GM21360 (cell line): ENCODE results near the gene NAA15.
A peak's percentile ranks its signal among the peaks of the same experiment; 100 is the strongest.
"Not testable (repeated sequence)": the region's sequence is repeated elsewhere in the genome, so short reads cannot be mapped to it uniquely, and the experiment has no call there.

Experiments used
- ATAC-seq: cut with Tn5 transposase; IDR thresholded peaks from one replicate; pipeline ENCODE4 v1.9.1; 2021; ENCODE audit warnings: mild to moderate bottlenecking, moderate library complexity; ENCODE audit not compliant: unreplicated experiment

Gene NAA15

DNA sequence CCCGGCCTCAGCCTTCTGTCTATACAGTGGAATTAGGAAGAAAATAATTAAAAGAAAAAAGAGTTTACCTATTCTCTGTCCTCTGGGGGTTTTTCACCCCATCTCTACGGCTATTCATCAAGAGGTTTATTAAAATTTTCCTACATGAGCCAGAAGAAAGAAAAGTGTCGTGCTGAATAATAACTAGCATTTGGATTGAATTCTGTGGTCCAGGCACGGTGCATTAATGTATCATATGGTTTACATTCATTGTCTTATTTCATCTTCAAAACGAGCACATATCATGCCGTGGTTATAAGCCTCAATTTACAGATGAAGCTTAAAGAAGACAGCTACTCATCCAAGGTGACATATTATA lies 5.4 kb upstream of the NAA15 start:
- ATAC-seq, result no peak

DNA sequence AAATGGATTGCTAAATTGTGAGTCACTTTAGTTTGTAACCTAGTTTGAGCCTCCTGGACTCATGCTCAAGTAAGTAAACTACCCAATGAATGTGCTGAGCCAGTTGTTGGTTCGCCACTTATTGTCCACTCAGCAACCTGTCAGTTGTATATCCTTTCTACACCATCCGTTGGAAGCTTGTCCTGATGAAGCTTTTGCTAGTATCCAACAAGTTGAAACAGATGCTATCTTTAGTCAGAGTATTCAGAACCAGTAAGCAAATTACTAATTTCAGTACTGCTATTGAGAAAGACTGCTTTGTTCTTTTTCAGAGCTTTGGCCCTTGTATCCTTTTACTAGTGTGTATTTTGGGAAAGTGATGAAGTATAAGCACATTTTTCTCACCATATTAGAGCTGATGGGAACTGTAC lies 4.3 kb upstream of the NAA15 start:
- no peak for ATAC-seq

DNA sequence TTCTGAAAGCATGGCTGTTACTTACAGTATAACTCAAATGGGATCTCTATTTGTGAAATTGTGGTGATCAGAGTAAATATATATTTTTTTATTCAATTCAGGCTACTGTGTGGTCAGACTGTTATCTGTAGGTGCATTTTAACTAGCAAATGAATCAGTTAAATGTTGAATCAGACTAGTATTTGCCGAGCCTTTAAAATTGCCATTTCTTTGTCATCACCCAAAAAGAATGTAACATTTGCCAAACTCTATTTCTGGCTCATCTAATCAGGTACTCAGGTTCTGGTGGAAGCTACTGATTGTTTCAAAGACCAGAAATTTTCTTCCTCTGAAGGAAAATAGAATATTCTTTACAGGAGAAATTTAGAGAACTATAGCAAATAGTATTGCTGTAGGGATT lies 1.8 kb upstream of the NAA15 start:
- no peak for ATAC-seq

DNA sequence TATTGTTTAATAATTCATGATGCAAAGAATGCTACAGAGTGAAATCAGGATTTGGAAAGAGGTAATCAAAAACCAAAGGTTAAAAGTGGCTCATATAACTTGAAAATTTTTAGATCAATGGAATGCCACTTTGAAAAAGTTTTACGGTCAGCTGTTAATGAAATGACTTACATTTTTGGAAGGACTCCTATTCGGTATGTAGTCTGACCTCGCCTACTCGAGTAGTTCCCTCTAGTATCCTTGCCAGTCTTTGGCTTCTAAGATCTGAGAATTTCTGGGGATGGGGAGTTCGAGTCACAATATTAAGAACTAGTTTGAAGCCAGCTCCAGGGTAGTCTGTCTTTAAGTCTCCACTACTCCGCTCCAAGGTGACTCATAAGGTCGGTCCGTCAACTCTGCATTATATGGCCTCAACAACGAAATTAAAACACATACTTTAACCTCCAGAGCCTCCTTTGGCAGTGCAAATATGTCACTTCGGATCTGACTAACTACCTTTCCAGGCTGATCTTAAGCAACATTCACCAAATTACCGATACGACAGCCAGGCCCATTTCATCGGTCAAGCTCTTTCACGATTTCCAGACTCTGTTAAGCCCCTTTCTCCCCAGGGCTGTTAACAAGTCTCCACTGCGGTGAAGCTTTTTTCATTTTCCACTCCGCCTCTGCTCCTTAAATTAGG lies 733 bp upstream of the NAA15 start:
- ATAC-seq, result peak; percentile 9

DNA sequence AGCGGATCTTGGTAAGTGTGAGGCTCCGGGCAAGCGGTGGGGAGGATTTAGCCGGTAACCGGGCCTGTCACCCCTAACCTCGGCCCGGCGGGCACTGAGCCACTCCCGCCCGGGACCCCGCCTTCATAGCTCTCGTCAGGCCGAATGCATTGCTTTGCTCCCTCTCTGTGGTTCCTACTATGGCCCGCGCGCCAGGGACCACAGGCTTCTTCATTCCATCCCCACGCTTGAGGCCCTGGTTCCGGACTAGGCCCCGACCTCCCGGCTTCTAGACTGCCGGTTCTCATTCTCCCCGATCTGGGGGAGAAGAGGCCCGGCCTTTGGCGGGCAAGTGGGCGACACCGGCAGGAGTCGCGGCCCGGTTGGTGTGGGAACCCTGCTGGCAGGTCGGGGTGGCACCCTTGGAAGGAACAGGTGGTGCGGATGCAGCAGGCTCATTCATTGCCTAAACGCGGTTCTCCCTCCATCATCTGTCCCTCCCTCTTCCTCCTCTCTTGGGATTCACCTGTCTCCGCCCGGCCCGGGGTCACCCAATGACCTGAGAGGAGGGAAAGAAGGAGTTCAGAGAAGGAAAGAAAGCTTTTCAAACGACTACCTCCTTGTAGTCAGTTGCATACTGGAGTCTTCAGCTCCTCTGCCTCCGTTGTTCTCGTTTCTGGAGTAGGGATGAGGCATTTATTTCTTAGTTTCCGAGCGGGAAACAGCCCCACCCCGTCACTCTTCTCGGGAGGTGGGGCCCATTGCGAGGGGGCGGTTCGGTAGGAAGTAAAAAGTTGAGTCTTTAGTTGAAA lies 711 bp downstream of the NAA15 start, which contains the start of gene NDUFC1:
Gene NDUFC1 (minus strand): TSS at position 657 of the 791 bp plus-strand sequence. CDS start 6,679 bp downstream, outside the sequence.
- peak; percentile 31 for ATAC-seq

DNA sequence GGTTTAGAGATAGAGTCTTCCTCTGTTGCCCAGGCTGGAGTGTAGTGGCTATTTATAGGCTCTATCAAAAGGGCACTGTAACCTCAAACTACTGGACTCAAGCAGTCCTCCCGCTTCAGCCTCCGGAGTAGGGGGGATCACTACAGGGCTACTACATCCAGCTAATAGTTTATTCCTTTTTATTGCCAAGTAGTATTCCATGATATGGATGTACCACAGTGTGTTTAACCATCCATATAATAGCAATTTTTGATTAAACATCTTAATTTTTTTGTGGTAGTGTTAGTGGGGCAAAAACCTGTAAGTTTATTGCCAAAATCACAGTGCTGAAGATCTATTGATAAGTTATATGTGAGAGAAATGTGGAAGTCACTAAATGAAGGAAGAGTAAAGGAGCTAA lies 3.6 kb downstream of the NAA15 start:
- no peak for ATAC-seq

DNA sequence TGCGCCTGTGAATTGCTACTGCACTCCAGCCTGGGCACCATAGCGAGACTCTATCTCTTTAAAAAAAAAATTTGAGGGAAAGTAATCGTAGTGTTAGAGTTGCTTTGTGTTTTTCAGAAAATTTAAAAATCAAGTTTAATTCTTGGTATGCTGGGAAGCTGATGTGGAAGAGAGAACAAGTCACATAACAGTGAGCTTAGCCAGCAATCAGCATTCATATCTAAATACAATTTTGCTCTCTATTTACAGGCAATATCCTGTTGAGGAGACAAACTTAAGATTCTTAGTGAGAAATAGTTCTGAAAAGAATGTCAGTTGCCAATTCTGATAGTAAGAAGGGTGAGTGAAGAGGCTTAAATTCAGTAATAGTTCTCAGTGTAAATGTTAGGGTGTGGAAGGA lies 10.6 kb downstream of the NAA15 start:
- no peak for ATAC-seq

DNA sequence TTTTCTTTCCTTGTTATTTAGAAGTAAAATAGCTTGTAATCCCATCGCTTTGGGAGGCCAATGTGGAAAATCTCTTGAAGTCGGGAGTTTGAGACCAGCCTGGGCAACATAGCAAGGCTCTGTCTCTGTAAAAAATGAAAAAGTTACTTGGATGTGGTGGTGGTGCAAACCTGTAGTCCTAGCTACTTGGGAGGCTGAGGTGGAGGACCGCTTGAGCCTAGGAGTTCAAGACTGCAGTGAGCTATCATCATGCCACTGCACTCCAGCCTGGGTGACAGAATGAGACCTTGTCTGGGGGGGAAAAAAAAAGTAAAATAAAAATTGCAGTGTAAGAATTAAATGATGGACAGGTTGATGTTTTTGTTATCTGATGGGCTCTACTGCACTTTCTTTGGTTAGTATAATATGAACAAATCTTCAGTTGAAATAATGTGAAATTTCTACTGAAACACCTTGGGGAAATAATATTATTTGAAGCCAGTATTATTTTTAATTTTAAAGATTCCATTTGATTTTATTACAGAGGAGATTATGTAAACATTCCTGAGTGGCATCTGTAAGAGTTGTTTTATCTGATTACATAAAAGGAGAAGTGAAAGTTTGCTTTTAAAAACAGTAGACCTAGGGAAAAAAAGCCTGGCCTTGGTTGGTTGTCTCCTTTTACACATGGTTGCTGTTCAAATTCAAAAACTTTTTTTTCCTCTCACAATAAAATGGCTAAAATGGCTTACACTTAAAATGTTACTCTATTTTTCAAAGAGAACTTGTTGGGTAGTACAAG lies 11.4 kb downstream of the NAA15 start:
- ATAC-seq, result no peak

DNA sequence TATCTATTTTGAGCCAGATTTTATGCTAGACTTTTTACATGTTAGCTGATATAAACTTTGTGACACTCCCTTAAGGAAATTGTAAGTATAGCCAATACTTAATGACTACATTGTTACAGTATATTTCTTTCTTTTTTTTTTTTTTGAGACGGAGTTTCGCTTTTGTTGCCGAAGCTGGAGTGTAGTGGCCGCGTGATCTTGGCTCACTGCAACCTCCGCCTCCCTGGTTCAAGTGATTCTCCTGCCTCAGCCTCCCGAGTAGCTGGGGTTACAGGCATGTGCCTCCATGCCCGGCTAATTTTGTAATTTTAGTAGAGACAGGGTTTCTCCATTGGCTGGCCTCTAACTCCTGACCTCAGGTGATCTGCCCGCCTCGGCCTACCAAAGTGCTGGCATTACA lies 12.1 kb downstream of the NAA15 start:
- not testable (repeated sequence) for ATAC-seq

DNA sequence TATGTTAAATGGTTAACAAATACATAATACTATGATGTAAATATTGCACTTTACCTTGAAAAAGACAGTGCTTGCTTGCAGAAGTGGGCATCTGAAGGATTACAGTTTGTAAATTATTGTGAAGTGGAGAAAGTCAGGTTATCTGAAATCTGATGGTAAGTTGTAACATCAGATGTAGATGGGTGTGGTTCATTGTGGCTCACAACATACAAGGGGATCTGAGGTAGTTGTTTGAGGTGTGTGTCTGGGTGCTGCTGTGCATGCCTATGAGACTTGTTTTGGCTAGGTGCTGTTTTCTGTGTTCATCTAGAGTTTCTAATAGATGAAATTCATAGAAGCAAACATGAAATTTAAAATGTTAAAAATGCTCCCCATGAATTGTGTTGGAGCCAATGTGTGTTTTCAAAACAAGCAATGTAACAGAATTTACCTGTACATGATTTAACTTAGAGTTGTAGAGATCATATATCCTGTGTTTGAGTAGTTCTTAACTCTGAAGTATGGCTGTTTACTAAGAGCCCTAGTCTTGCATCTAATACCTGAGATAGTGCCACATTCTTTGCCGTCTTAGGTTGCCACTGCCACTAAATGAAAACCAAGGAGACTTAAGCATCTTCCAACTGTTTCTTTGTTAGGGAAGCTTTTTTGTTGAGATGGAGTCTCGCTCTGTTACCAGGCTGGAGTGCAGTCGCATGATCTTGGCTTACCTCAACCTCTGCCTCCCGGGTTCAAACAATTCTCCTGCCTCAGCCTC lies 12.9 kb downstream of the NAA15 start:
- no peak for ATAC-seq

DNA sequence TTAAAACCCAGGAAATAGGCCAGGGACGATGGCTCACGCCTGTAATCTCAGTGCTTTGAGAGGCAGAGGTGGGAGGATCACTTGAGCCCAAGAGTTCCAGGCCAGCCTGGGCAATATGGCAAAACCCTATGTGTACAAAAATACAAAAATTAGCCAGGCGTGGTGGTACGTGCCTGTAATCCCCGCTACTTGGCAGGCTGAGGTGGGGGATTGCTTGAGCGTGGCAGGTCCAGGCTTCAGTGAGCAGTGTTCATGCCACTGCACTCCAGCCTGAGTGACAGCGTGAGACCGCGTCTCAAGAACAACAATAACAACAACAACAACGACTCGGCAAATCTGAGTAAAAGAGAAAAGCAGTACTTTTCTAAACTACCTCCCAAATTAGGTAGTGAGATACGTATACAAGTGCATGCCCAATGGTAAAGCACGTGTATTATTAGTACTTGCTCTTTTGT lies 13.9 kb downstream of the NAA15 start:
- peak; percentile 86 for ATAC-seq

DNA sequence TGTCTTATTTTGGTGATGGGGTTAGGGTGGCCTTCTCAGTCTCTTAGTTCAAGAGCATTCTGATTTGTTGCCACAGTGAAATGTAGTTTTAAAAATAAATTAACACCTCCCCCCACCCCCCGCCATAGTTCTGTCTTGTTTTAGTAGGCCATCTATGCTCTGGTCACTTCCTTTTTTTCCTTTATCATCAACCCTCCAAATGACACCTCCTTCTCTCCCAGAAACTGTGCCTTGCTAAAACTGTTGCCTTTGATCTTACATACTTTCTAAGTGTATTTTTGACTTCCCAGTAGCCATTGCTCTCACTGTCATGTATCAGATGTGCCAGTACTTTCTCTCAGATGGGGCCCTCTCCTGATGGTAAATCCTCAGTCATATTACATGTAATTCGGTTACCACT lies 15.4 kb downstream of the NAA15 start:
- no peak for ATAC-seq

DNA sequence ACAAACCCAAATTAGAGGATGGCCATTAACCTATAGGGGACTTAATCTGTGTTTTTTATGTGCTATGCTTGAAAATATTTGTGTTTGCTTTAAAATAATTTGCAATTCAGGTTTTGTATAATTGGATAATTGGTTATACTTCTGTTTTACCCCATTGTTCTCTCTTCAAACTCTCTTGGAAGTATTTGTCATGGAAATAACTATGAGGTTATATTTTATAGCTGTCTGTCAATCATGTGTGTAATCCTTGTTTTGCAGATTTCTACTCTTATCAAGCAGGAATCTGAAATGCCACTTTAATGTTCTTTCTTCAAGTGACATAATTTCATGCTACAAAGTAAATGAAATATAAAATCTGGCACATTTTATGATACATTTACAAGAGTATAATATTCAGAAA lies 16.3 kb downstream of the NAA15 start:
- ATAC-seq, result no peak

DNA sequence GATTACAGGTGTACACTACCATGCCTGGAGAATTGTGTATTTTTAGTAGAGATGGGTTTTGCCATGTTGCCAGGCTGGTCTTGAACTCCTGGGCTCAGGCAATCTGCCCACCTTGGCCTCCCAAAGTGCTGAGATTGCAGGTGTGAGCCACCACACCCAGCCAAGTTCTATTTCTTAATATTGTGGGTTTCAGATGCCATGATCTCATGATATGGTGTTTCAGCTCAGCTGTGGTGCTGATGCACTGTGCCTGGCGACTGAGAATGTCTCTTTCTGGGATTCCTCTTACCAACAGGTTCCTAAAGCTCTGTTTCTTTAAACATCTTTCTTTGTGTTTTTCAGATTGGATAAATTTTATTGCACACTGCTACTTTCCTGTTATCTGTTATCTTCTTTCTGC lies 18.3 kb downstream of the NAA15 start:
- no peak for ATAC-seq

DNA sequence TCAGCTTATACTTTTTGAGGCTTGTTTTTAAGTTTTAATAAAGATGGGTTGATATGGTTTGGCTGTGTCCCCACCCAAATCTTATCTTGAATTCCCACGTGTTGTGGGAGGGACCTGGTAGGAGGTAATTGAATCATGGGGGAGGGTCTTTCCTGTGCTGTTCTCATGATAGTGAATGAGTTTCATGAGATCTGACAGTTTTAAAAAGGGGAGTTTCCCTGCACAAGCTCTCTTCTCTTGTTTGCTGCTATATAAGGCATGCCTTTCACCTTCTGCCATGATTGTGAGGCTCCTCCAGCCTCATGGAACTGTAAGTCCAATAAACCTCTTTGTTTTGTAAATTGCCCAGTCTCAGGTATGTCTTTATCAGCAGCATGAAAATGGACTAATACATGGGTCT lies 20.8 kb downstream of the NAA15 start:
- ATAC-seq, result not testable (repeated sequence)

DNA sequence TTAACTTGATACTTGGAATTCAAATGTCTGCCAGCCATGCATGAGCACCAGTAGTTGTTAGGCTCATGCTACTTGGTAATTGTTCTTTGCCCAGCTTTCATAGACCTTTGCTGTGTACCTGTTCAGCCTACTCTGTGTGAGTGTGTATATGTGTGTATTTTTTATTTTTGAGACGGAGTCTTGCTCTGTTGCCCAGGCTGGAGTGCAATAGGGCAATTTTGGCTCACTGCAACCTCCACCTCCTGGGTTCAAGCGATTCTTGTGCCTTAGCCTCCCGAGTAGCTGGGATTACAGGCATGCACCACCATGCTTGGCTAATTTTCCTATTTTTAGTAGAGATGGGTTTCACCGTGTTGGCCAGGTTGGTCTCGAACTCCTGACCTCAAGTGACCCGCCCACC lies 21.2 kb downstream of the NAA15 start:
- not testable (repeated sequence) for ATAC-seq

DNA sequence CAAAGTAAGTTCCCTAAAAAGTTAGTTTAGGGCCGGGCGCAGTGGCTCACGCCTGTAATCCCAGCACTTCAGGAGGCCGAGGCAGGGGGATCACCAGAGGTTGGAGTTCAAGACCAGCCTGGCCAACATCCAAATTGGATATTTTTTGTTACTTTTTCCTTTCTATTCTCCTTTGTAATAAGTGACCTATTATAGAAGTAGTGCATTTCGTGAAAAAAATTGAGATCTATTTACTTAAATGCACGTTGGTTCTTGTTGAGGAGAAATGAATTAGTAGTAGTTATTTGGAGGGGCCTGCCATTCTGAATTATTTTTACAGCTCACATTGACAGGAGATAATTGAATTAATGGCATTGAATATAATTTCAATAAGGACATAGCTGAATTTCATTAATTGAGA lies 23.3 kb downstream of the NAA15 start:
- no peak for ATAC-seq

DNA sequence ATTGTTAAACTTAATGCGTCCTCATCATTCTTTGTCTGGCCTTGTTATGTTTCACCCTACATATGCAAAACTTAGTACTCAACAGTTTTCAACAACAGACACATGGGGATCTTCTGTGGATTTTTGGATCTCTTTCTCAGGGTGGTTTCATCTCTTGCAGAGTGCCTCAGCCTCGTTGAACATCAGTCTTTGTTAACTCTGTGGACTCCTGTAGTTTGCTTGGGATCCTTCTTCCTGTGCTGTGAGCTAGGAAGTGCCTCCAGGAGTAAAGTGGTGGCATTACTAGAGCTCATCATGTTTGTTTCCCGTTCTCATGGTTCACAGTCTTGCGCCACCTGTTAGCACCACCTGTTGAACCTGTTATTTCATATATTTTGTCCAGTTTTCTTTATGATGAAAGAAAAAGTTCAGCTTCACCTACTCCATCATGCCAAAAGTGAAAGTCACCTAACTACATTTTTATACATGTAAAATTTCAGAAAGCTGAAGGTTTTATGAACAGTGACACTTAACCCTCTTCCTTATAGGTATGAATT lies 28.4 kb downstream of the NAA15 start:
- no peak for ATAC-seq

DNA sequence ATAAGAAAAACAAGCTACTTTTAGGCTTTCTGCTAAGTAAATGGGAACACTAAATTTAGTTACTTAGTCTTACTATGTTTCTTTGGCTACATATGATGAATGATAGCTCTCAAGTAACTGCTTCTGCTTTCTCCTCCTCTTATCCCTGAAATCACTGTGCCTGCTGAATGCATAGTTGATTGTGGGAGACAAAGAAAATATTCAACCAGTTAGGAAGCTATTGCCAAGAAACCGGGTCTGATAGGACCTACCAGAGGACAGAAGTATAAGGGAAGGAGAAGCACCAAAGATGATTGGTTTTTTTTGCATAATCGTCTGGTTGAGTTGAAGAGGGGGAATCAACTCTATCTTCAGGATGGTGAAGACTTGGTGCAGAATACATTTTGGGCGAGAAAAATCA lies 29.0 kb downstream of the NAA15 start:
- ATAC-seq, result no peak

DNA sequence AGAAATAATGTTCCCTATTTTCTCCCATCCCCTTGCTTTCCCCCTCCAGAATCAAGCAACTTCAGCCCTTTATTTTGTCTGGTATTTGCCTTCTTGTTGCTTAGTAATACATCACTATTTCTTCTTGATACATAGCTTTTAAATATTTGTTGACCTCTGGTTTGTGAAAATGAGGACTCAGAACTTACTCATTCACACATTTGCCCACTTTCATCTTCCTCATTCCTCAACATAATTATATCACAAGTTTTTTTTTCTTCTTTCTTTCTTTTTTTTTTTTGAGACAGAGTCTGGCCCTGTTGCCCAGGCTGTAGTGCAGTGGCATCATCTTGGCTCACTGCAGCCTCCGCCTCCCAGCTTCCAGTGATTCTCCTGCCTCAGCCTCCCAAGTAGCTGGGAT lies 29.9 kb downstream of the NAA15 start:
- ATAC-seq, result no peak

DNA sequence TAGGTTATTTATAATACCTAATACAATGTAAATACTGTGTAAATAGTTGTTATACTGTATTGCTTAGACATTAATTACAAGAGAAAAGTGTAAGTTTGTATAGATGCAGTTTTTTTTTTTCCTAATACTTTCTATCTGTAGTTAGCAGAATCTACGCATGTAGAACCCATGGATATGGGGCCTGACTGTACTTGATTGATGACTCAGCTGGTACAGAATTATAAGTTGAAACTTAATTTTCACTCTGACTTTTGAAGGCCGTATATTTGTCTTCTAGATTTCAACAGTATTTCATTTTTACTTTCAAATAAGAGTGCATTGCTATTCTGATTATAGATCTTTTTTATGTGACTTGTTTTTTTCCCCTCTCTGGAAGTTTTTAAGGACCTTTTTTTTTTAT lies 31.7 kb downstream of the NAA15 start:
- no peak for ATAC-seq
